ENCODE measurements around the gene ADAT3. TPM values are rescaled to one million over a fixed set of nuclear protein-coding genes. Genes with fewer than 3 reads are reported as not detected.

The ADAT3 gene
- total RNA-seq, 4 donors from 2014 or later: 18.7 to 73.2 (median 30.3) TPM

DNA sequence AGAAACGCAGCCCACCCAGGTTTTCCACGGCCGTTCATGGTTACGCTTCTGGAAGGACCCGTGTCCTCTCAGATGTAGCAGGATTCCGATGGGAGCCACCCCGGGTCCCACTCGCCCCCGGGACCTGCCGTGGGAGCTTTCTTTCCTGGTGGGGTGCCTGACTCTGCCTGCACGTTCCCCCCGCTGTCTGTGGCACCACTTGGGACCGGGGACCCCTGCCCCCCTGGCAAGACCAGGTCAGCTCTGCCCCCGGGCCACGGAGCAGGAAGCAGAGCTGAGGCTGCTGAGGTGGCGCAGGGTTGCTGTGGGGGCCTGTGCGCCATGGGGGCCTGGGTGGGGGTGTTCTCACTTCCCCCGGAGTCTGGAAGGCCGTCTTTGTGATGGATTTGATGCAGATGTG lies 47.8 kb downstream of the ADAT3 start:
- no peaks in the 10 kb centered on the region for H3K9me3 ChIP-seq
- in situ Hi-C loops (cut with MboI; ENCODE audit: low pct_ligation_motif_present in 1 of 4, low pct_unique_long_range_greater_than_20kb in 1 of 4, low sequenced_read_pairs in 3 of 4): no loop called here
- H3K27me3 ChIP-seq: no peaks in the 10 kb centered on the region
- H3K4me3 ChIP-seq: no peak overlapping the region
- whole genome bisulfite sequencing, 2 donors (ENCODE audit: low coverage in 1 of 2): 95 to 96% methylated on average over 4 to 19 of the region's 19 CpGs
- H3K27ac ChIP-seq: no peak overlapping the region
- H3K4me1 ChIP-seq: peaks cover 0 to 5% (median 0%) of the 10 kb centered on the region in 4 donors
- H3K36me3 ChIP-seq: no peaks in the 10 kb centered on the region
- no peak for DNase-seq
- TF ChIP-seq, protein P1, sequence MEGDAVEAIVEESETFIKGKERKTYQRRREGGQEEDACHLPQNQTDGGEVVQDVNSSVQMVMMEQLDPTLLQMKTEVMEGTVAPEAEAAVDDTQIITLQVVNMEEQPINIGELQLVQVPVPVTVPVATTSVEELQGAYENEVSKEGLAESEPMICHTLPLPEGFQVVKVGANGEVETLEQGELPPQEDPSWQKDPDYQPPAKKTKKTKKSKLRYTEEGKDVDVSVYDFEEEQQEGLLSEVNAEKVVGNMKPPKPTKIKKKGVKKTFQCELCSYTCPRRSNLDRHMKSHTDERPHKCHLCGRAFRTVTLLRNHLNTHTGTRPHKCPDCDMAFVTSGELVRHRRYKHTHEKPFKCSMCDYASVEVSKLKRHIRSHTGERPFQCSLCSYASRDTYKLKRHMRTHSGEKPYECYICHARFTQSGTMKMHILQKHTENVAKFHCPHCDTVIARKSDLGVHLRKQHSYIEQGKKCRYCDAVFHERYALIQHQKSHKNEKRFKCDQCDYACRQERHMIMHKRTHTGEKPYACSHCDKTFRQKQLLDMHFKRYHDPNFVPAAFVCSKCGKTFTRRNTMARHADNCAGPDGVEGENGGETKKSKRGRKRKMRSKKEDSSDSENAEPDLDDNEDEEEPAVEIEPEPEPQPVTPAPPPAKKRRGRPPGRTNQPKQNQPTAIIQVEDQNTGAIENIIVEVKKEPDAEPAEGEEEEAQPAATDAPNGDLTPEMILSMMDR (IDR thresholded peaks at IDR 0.05): no peak
- TF ChIP-seq POLR2A (IDR thresholded peaks at IDR 0.05) (no peak), POLR2AphosphoS5 (IDR thresholded peaks at IDR 0.05) (no peak), EP300 (IDR thresholded peaks at IDR 0.05; ENCODE audit: low read depth) (no peak)
- intact Hi-C loops (cut with DNase I; ENCODE audit: low total_unique reads): no loop called here

DNA sequence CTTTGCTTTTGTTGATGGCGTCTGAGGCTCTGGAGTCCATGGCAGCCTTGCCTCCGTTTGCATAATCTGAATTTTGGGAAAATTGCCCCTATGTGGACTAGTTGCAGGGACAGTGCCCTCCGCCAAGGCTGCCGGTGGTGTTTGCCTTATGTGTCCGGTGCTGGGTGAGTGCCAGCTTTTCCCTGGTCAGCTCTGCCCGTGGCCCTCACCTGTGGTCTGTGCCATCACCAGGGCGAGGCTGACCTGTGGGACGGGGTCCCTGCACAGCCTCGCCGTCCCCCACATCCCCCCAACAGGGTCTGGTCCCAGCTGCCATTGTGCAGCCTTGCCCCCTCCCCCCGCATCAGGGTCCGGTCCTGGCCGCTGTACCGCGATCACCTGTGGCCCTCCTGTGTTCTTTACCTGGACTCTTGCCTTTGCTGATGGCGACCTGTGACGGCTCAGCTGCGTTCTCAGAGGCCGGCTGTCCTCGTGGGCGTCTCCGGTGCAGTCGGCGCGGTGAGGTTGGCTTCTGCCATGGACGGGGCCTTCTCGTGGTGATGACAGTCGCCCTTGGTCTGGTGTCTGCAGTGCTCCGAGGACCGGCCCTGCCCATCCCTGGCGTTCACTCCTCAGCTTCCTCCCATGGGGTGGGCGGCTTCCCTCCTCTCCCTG lies 48.4 kb downstream of the ADAT3 start:
- DNase-seq: no peak
- Histone ChIP-seq H3K4me3 (no peak overlapping the region), H3K27me3 (no peaks in the 10 kb centered on the region), H3K27ac (no peak overlapping the region), H3K4me1 (peaks cover 0 to 5% (median 0%) of the 10 kb centered on the region in 4 donors), H3K36me3 (no peaks in the 10 kb centered on the region), H3K9me3 (no peaks in the 10 kb centered on the region)
- 89% methylated on average over 32 of the region's 32 CpGs; no CpG with 5 or more reads in 1 of the 2 donors for WGBS, 2 donors (ENCODE audit: low coverage in 1 of 2)
- TF ChIP-seq POLR2AphosphoS5 (IDR thresholded peaks at IDR 0.05) (no peak), POLR2A (IDR thresholded peaks at IDR 0.05) (no peak), EP300 (IDR thresholded peaks at IDR 0.05; ENCODE audit: low read depth) (no peak)
- TF ChIP-seq, protein P1 (IDR thresholded peaks at IDR 0.05): no peak
- in situ Hi-C loops (cut with MboI; ENCODE audit: low pct_ligation_motif_present in 1 of 4, low pct_unique_long_range_greater_than_20kb in 1 of 4, low sequenced_read_pairs in 3 of 4) (no loop called here), intact Hi-C loops (cut with DNase I; ENCODE audit: low total_unique reads) (no loop called here)

DNA sequence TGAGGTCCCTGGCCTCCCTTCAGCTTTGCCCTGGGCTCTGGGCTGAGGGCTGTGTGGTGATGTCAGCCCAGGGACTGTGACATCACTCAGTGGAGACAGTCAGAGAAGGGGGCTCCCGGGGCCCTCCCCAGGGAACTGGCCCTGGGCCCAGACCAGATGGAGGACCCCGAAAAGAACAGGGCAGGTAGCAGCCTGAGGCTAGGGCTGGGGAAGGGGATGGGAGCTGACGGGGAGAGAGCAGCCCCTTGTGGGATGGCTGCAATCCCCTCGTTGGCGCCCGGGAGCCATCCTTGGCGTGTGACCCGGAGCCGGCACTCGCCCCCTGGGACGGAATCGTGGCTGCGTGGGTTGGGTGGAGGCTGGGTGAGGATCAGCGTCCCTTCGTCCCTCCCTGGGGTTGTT lies 49.3 kb downstream of the ADAT3 start:
- intact Hi-C loops (cut with DNase I; ENCODE audit: low total_unique reads): no loop called here
- Histone ChIP-seq H3K4me3 (no peak overlapping the region), H3K36me3 (no peaks in the 10 kb centered on the region), H3K27me3 (no peaks in the 10 kb centered on the region), H3K9me3 (no peaks in the 10 kb centered on the region), H3K27ac (no peak overlapping the region), H3K4me1 (peaks cover 0 to 5% (median 0%) of the 10 kb centered on the region in 4 donors)
- TF ChIP-seq POLR2AphosphoS5 (IDR thresholded peaks at IDR 0.05) (no peak), POLR2A (IDR thresholded peaks at IDR 0.05) (no peak), EP300 (IDR thresholded peaks at IDR 0.05; ENCODE audit: low read depth) (no peak)
- TF ChIP-seq, protein P1 (IDR thresholded peaks at IDR 0.05): no peak
- WGBS, 2 donors (ENCODE audit: low coverage in 1 of 2): 94% methylated on average over 15 of the region's 15 CpGs; no CpG with 5 or more reads in 1 of the 2 donors
- no peak for DNase-seq
- in situ Hi-C loops (cut with MboI; ENCODE audit: low pct_ligation_motif_present in 1 of 4, low pct_unique_long_range_greater_than_20kb in 1 of 4, low sequenced_read_pairs in 3 of 4): no loop called here

DNA sequence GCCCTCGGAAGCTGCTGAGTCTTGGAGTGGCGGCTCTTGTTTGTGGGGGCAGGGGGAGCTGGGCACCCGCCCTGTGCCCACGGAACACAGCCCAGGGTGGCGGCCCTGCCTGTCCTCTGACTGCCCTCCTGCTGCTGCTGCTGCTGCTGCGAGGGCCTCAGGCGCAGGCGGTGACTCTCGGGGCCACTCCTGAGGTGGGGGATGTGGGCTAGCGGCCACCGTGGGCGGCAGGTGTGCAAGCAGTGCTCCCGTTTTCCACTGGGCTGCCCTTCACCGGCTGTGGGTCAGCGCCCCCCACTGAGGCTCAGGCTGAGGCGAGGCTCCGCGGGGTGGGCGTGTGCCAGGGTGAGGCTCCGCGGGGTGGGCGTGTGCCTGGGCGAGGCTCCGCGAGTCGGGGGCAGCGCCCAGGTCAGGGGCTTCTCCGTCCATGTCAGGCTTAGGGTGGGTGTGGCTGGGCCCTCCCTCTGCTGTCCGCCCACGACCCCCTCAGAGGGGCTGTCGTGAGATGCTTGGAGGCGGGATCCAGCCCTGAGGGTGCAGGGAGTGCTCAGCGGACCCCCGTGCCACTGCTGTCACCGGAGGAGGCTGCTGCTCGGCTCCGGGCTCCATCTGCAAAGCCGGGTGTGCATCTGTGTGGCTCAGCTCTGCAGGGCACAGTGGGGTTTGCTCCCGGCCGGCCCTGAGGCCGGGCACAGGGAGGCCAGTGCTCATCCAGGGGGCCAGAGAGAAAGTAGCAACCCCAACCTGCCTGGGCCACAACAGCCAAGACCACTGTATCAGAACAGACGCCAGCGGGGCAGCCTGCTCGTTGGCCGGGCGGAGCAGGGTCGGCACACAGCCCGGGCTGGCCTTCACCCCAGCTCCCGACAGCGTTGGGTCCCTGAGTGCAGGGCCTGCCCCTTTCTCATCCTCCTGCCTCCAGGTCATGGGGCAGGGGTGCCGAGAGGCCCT lies 50.2 kb downstream of the ADAT3 start:
- H3K27me3 ChIP-seq: no peaks in the 10 kb centered on the region
- H3K27ac ChIP-seq: no peak overlapping the region
- no peaks in the 10 kb centered on the region for H3K36me3 ChIP-seq
- no peak for TF ChIP-seq POLR2A (IDR thresholded peaks at IDR 0.05)
- TF ChIP-seq, protein P1 (IDR thresholded peaks at IDR 0.05): no peak
- no peak for TF ChIP-seq POLR2AphosphoS5 (IDR thresholded peaks at IDR 0.05)
- no peak for TF ChIP-seq EP300 (IDR thresholded peaks at IDR 0.05; ENCODE audit: low read depth)
- peaks cover 0 to 5% (median 0%) of the 10 kb centered on the region in 4 donors for H3K4me1 ChIP-seq
- intact Hi-C loops (cut with DNase I; ENCODE audit: low total_unique reads) (no loop called here), in situ Hi-C loops (cut with MboI; ENCODE audit: low pct_ligation_motif_present in 1 of 4, low pct_unique_long_range_greater_than_20kb in 1 of 4, low sequenced_read_pairs in 3 of 4) (no loop called here)
- no peaks in the 10 kb centered on the region for H3K9me3 ChIP-seq
- H3K4me3 ChIP-seq: no peak overlapping the region
- no peak for DNase-seq
- WGBS, 2 donors (ENCODE audit: low coverage in 1 of 2): 79% methylated on average over 39 of the region's 51 CpGs; no CpG with 5 or more reads in 1 of the 2 donors
